ENCODE measurements around the gene GNAS. TPM values are rescaled to one million over a fixed set of nuclear protein-coding genes. Genes with fewer than 3 reads are reported as not detected.

GNAS gene
- total and polyA plus RNA-seq, 8 donors = 723 to 2,039 (median 1,898) TPM

DNA sequence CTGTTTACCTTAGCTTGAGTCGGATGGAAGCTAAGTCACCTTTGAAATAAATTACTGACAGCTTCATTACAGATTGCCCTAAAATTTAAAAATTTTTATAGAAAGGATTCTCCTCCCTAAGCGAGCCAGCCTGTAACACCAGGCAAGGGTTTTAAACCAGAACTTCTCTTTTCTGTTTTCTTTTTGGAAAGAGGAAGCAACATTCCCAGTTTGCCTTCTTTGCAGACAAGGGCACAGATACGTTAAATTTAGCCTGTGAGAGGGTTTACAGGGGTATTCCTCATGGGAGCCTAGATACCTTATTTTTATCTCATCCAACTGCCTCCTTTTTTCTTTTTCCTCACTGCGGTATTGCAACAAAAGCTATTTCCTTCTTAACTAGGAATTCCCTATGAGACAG lies 45.0 kb downstream of the GNAS start:
- intact Hi-C loops (cut with DNase I) = no loop called here
- DNase-seq (no peak), ATAC-seq (no peak)
- Histone ChIP-seq H3K27ac (no peak overlapping the region), H3K4me1 (peaks cover 31 to 79% of the 10 kb centered on the region in 2 donors), H3K9me3 (no peaks in the 10 kb centered on the region), H3K27me3 (no peaks in the 10 kb centered on the region), H3K4me3 (no peak overlapping the region), H3K36me3 (peaks cover 0 to 27% of the 10 kb centered on the region in 2 donors)
- TF ChIP-seq, protein P1, sequence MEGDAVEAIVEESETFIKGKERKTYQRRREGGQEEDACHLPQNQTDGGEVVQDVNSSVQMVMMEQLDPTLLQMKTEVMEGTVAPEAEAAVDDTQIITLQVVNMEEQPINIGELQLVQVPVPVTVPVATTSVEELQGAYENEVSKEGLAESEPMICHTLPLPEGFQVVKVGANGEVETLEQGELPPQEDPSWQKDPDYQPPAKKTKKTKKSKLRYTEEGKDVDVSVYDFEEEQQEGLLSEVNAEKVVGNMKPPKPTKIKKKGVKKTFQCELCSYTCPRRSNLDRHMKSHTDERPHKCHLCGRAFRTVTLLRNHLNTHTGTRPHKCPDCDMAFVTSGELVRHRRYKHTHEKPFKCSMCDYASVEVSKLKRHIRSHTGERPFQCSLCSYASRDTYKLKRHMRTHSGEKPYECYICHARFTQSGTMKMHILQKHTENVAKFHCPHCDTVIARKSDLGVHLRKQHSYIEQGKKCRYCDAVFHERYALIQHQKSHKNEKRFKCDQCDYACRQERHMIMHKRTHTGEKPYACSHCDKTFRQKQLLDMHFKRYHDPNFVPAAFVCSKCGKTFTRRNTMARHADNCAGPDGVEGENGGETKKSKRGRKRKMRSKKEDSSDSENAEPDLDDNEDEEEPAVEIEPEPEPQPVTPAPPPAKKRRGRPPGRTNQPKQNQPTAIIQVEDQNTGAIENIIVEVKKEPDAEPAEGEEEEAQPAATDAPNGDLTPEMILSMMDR (IDR thresholded peaks at IDR 0.05) = no peak

DNA sequence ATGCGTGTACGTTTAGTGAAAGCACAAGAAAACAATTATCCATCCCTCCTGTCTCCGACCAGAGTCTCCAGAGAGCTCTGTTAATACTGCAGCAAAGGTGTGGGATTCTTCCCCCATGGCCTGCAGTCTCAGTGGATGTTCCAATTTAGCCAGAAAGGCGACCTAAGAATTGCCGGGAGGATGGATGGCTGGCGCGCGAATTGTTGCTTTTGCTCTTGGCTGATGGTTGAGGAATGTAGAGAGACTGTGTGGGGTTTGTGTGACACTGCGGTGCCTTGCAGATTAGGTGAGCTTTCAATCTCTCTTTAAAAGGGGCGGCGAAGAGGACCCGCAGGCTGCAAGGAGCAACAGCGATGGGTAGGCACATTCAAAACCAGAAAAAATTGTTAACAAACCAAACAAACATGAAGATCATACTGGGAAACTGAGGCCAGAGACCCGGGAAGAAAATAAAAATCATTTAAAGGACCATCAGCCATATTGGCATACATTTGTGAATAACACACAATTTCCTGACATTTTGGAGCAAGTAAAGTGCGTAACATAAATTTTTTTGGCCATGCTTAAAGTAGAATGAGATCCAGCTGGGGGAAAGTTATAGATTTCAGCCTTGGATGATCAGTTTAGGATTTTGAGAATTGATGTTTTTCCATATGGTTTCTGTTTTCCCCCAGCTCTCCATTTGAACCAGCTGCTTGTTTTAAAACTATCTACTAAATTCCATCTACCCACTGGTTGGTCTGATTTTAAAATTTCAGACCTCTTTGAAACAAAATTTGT lies 46.3 kb downstream of the GNAS start:
- intact Hi-C loops (cut with DNase I) = no loop called here
- H3K4me3 ChIP-seq = no peak overlapping the region
- no peak overlapping the region for H3K27ac ChIP-seq
- no peak for DNase-seq
- peaks cover 0 to 37% of the 10 kb centered on the region in 2 donors for H3K36me3 ChIP-seq
- TF ChIP-seq, protein P1 (IDR thresholded peaks at IDR 0.05) = no peak
- peaks cover 26 to 66% of the 10 kb centered on the region in 2 donors for H3K4me1 ChIP-seq
- no peaks in the 10 kb centered on the region for H3K9me3 ChIP-seq
- H3K27me3 ChIP-seq = no peaks in the 10 kb centered on the region
- no peak for ATAC-seq

DNA sequence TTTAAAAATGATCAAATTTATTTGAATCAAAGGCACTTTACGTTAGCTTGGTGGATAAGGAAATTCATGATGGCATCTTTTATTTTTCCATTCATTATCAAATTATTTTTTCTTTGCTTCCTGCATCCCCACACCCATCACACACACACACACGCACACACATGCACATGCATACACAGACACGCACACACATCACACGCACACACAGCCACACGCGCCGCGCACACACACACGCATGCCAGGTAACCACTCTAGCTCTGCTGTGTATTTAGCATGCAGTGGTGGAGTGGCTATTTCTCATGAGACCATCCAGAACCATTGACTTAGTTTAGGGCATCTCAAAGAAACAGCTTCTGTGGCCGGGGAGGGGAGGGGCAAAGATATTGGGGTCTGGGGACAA lies 47.0 kb downstream of the GNAS start:
- H3K36me3 ChIP-seq = peaks cover 0 to 44% of the 10 kb centered on the region in 2 donors
- TF ChIP-seq, protein P1 (IDR thresholded peaks at IDR 0.05) = no peak
- peaks cover 19 to 60% of the 10 kb centered on the region in 2 donors for H3K4me1 ChIP-seq
- H3K4me3 ChIP-seq = no peak overlapping the region
- H3K27ac ChIP-seq = no peak overlapping the region
- no peak for DNase-seq
- no peaks in the 10 kb centered on the region for H3K9me3 ChIP-seq
- ATAC-seq = no peak
- no peaks in the 10 kb centered on the region for H3K27me3 ChIP-seq
- intact Hi-C loops (cut with DNase I) = no loop called here

DNA sequence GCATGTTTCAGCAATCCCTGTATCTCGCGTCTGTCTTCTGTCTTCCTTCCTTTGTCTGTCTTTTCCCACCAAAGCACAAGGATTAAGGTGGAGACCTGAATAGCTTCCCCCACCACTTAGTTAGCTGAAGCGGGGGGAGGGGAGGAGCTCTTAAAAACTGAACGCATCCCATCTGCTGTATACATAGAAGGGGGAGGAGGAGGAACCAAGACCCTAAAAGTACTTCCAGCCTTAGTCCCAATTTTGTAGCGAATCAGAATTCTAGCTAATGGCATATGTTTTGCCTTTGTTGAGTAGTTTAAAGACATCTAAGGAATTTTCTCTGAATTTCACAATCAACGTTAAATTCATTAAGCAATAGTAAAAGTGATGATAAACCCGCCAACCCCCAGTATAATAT lies 47.9 kb downstream of the GNAS start:
- Histone ChIP-seq H3K4me1 (peaks cover 11 to 51% of the 10 kb centered on the region in 2 donors), H3K4me3 (no peak overlapping the region), H3K27ac (no peak overlapping the region), H3K9me3 (no peaks in the 10 kb centered on the region), H3K36me3 (peaks cover 0 to 53% of the 10 kb centered on the region in 2 donors), H3K27me3 (no peaks in the 10 kb centered on the region)
- TF ChIP-seq, protein P1 (IDR thresholded peaks at IDR 0.05) = no peak
- ATAC-seq (no peak), DNase-seq (peak in 1 of 4 donors; percentile 51)
- intact Hi-C loops (cut with DNase I) = no loop called here

DNA sequence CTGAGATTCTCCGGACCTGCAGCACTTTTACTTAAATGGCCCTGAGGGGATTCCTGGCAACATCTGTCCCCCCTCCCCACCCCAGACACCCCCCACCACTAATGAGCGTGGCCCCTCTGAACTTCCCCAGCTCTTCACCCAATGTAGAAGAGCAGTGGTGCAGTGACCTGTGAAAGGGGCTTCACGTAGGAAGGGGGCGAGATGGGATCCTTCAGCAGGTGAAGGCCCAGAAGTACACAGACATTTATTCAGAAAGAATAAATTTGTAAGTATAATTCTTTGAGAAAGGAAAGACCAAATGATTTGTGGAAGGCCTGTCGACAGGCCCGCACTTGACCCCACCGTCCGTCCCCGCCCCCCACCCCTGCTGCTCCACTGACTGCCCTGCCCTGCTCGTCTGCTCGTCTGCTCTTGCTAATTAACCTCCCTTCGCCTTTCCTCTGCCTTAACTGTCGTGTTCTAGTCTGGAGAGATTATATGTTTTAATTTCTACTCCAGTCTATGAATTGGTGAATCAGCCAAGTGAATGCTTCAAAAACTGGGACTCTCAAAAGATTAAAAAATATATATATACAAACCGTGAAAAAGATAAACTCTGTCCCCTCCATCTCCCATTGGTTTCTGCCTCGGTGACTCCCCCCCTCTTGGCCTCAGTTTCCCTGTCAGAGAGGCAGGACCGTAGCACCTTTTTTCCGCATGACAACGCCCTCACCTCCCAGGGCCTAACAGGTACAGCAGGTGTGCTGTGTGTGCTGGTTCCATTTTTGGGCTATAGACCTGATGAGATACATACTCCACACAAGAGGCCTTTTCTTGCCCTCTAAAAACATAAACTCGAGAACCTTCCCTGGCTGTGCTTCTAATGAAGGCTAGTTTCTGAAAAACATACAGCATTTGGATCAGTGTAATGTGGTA lies 49.2 kb downstream of the GNAS start:
- Histone ChIP-seq H3K4me3 (no peak overlapping the region), H3K9me3 (no peaks in the 10 kb centered on the region), H3K36me3 (peaks cover 0 to 59% of the 10 kb centered on the region in 2 donors), H3K27ac (no peak overlapping the region), H3K27me3 (no peaks in the 10 kb centered on the region), H3K4me1 (peaks cover 16 to 46% of the 10 kb centered on the region in 2 donors)
- ATAC-seq (no peak), DNase-seq (no peak)
- intact Hi-C loops (cut with DNase I) = no loop called here
- TF ChIP-seq, protein P1 (IDR thresholded peaks at IDR 0.05) = no peak

Data from left lung (tissue), 10 donors.